ENCODE measurements around the gene ST6GALNAC1.

Gene ST6GALNAC1

DNA sequence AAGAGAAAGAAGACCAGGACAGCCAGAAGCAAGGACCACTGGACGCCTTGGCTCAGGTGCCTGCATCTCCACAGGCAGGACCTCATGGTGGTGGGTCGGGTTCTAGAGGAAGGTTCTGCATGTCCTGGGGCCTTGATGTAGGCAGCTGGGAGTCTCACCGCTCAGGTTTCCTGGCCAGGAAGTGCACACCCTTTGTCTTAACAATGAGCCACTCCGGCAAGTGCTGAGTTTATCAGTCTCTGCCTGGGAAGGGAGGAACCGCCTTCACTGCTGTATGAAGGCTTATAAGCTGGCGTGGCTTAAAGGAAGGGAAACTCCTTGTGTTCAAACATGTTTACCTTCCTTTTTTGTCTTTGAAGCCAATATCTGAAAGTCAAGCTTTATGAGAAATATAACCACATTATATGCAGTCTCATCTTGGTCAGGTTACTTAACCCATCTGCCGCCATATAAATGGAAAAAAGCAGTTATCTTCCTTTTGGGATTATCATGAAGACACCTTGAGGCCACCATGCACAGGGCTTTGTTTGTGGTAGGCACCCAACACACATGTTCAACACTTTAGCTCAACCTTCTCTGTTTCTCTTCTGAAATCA, at the start of gene ST6GALNAC1:
Gene ST6GALNAC1, minus strand, starts transcription at position 205 of the 596 bp plus-strand sequence. Its CDS starts 119 bp downstream, at position 86.
- DNase-seq (ENCODE audit: low read depth), result no peak

GRCh38 chr17:76691379-76692191, 48.0 kb upstream of the ST6GALNAC1 start:
- no peak for DNase-seq (ENCODE audit: low read depth)

DNA sequence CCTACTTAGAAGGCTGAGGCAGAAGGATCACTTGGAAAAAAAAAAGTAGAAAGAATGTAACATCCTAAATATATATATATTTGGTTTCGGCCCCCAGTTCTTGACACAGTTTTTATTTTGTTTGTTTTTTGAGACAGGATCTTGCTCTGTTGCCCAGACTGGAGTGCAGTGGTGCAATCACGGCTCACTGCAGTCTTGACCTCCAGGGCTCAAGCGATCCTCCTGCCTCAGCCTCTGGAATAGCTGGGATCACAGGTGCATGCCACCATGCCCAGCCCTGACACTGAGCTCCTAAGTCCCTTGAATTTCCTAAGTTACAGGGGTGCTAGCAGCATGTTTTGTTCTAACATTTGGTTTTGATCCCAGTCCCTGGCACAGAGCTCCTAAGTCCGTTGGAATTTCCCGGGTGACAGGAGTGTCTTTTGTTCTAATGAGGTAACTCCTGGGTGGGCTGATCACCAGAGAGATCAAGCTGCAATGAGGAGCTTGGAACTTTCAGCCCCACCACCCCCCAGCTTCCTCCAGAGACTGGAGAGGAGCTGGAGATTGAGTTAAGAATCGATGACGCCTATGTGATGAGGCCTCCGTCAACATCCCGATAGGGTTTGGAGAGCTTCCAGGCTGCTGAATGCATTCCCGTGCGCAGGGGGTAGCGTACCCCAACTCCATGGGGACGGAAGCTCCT, 47.2 kb upstream of the ST6GALNAC1 start:
- DNase-seq (ENCODE audit: low read depth), result no peak

DNA sequence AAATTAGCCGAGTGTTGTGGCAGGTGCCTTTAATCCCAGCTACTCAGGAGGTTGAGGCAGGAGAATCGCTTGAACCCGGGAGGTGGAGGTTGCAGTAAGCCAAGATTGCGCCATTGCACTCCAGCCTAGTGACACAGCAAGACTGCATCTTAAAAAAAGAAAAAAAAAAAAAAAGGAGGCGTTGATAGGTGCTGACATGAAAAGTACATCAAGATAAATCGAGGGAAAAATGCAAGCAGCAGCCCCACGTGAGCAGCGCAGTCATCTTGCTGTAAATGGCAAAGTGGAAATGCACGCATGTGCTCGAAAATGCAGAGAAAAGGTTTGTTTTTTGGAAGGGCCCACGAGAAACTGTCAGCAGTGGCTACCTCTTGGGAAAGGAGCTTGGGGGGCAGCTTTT, 46.3 kb upstream of the ST6GALNAC1 start:
- DNase-seq (ENCODE audit: low read depth), result no peak

DNA sequence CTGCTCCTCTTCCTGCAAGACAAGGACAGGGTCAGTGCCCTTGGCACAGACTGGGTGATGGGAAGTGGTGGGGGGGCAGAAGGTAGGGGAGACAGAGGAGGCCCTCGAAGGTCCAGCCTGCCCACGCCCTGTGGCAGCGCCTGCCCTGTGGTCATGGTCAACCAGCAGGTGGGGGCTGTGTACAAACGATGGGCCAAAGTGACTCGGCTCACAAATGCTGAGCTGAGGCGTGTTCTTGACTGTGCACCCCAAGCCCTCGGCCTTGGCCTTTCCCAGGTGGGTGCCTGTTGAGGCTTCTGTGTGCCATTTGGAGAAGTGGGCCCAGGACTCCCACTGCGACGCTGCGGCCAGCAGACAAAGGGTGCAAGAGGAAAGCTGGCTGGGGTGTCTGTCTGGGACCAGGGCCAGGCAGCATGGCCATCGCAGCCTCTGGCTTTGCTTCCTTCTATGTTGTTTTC, 44.6 kb upstream of the ST6GALNAC1 start:
- DNase-seq (ENCODE audit: low read depth), result peak; percentile 62

- no peak for DNase-seq (ENCODE audit: low read depth)
Measured at GRCh38 chr17:76687298-76688164, 44.0 kb upstream of the ST6GALNAC1 start.

DNA sequence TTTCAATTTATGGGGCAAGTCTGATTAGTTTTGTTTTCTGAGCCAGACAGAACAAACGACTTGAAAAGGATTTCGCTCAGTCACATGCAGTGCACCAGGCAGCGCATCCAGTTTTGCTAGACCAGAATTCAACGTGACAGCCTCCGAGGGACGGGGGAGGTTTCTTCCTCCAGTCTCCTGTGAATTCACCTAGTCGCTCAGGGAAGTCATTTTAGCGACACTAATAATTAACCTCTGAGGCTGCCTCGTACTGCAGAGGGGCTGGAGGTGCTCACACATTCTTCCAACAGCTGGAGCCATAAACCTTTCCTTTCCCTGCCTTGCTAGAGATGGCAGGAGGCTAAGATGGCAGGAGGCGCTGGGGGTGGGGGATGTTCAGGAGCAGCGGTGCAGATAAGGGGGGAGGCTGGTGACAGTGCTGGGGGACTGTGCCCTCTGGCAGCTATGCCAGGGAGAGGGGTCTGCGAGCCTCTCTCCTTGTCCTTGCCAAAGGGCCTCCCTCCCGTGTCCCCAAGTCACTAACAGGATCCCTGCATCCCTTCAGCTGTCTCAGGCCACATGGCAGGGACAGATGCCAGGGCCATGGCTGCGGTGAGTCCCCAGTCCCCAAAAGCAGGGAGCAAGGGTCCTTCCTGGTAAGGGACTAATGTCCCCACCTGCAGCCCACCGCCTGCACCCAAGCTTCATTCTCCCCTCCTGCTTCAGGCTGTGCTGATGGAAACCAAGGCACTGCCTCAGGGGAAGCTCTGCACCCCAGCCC, 43.2 kb upstream of the ST6GALNAC1 start:
- DNase-seq (ENCODE audit: low read depth), result no peak

DNA sequence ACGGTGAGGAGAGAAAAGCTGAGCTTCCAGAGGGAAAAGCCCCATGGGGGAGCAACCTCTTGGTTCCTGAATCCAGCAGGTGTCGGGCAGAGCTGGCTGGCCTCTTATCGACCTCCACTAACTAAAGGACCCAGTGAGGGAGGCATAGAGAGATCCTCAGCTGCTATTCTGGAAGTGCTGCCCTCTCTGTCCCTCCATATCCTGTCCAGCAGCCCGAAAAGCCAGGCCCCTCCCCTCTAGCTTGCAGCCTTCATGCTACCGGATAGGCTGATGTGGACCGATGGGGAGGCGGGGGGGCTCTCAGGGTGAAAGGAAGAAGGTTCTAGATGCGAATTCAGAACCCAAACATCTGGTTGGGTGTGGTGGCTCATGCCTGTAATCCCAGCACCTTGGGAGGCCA, 42.3 kb upstream of the ST6GALNAC1 start:
- DNase-seq (ENCODE audit: low read depth), result no peak

DNA sequence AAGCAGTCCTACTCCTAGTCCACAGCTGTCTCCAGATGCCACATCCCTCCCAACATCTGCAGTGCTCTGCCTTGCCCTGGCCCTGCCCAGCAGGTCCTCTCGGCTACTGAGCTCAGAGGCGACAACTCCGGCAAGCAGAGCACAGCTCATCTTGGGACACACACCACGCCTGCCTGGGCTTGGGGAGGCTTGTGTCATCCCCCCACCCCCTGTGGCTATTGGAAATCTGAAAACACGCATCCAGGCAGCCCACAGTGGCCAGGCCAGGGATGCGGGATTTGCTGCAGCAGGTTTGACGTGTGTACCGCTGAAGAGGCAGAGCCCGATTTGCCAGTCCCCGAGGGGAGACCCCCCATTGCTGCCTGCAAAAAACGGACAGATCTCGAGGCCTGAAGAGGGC, 41.8 kb upstream of the ST6GALNAC1 start:
- no peak for DNase-seq (ENCODE audit: low read depth)

- DNase-seq (ENCODE audit: low read depth), result no peak
Measured at GRCh38 chr17:76684756-76685155, 41.2 kb upstream of the ST6GALNAC1 start.

DNA sequence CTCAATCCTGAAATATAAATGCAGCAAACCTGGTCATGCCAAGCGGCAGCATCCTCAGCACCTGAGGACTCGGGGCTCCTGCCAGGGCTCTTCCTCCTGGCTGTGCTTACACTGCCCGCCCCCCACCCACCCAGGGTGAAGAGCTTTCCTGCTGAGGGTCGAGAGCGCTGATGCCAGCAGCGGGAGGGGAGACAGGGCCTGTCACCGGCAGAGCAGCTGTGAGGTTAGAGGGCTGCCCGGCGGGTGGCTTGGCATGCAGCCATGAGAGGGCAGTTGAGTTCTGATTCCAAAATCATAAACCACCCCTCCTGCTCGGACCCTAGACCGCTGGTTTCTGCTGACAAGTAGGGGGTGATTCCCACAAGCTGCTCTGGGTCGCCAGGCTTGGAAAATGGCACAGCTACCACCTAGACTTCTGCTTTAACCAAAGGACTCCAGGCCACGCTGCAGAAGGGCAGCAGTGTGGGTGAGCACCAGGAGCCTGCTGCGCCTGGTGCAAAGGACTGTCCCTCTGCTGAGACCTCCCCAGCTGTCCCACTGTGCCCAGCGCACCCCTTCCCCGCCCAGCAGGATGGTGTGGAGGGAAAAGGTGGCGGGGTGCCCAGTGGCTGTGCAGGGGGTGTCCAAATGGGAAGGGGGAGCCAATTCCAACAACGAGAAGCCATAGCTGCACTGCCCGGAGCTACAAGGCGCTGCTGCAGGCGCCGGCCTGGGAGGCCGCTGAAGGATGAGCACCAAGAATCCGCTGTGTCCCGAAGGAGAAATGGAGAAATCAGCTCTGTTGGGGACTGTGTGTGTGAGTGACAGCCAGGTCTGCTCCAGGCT, 40.6 kb upstream of the ST6GALNAC1 start:
- DNase-seq (ENCODE audit: low read depth), result no peak

- DNase-seq (ENCODE audit: low read depth), result no peak
Measured at GRCh38 chr17:76683011-76683755, 39.6 kb upstream of the ST6GALNAC1 start.

DNA sequence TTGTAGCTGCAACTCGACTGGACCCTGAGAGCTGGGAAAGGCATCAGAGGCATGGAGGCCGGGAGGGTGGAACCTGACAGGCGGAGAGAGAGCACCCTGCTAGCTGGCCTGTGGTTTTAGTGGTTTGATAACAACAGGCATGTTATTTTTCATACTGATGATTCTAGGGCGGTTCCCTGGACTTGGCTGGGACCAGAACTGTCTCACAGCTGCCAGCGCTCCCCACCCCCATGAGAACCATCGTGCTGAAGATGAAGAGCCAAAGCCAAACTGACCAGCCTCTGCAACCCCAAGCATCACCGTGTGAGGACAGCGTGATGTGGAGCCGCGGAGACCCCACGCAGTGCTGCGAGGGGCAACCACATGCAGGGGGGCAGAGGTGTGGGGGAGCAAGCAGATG, 38.7 kb upstream of the ST6GALNAC1 start:
- no peak for DNase-seq (ENCODE audit: low read depth)

- DNase-seq (ENCODE audit: low read depth), result peak; percentile 77
Measured at GRCh38 chr17:76681222-76682137, 37.9 kb upstream of the ST6GALNAC1 start.

DNA sequence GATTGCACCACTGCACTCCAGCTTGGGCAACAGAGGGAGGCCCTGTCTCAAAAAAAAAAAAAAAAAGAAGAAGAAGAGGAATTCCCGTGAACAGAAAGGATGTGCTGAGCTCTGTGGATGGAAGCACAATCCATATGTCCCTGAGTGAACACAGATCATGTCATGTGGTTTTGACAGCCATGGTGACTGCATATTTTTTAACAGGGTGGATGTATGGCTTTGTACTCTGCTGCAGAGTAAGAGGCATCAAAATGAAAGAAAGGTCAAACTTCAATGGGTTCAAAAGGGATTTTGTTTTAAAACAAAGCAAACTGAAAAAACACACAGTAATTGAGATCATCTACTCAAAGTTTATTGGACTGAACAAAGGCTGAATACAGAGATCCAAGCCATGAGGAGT, 35.7 kb upstream of the ST6GALNAC1 start:
- DNase-seq (ENCODE audit: low read depth), result no peak

- DNase-seq (ENCODE audit: low read depth), result no peak
Measured at GRCh38 chr17:76678330-76678729, 34.8 kb upstream of the ST6GALNAC1 start.

- no peak for DNase-seq (ENCODE audit: low read depth)
Measured at GRCh38 chr17:76677406-76677805, 33.8 kb upstream of the ST6GALNAC1 start.

DNA sequence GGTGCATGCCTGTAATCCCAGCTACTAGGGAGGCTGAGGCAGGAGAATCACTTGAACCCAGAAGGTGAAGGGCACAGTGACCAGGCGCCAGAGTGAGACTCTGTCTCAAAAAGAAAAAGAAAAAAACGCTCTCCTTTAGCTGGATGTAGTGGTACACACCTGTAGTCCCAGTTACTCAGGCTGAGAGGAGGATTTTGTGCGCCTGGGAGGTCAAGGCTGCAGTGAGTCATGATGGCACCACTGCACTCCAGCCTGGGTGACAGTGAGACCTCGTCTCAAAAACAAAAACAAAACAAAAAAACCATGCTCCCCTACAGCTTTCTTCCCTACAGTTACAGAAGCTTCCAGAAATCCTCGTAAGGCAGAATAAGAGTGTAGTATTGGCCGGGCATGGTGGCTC, 33.1 kb upstream of the ST6GALNAC1 start:
- DNase-seq (ENCODE audit: low read depth), result no peak

DNA sequence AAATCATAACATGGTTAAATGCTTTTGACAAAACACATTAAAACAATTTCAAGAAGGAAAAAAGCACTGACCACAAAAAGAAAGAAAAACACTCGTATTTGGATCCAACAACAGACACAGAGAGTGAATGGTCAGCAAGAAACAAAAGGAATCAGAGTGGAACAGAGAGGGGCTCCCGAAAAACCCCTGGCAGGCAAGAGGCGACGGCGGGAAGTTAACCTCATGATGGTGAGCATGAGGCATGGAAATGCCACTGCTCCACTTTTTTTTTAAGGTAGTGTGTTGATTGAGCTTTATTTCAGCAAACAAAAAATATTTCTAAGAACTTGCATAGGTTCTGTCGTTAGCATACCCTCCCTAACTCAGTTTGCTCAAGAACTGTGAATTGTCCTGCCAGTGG, 32.1 kb upstream of the ST6GALNAC1 start:
- no peak for DNase-seq (ENCODE audit: low read depth)

Measured in ELR (cell line).